Measurements from ENCODE around the gene FIBP. TPM values are rescaled to one million over a fixed set of nuclear protein-coding genes. Genes with fewer than 3 reads are reported as not detected.

Gene FIBP
- total RNA-seq, 2 donors from 2014 or later = 41.9 to 53.5 TPM

DNA sequence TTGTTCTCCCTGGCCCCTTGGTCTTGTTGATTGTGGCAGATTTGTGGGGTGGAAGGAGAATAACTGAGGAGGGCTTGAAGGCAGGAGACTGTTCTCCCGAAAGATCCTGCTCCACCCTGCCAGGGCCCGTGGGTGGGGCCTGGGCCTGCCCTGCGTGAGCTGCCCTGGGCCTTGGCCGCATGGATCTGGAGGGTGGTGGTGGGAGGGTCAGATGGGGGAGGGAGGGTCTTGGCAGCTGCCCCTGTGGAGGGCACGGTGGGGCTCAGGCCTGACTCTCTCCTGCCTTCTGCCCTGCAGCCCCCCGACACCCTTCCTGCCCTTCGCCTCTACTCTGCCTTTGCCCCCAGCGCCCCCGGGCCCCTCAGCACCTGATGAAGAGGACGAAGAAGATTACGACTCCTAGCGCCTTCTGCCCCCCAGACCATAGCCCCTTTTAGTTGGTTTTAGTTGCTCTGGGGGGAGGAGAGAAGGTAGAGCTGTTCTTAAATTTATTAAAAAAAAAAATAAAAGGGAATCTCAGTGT, 32.8 kb upstream of the FIBP start:
- intact Hi-C loops (cut with DNase I) = no loop called here
- DNase-seq = no peak
- Histone ChIP-seq H3K27me3 (no peaks in the 10 kb centered on the region), H3K27ac (no peak overlapping the region), H3K9ac (ENCODE audit: low read depth in 2 of 2, low read length in 2 of 2) (no peak overlapping the region), H3K36me3 (no peaks in the 10 kb centered on the region), H3K4me1 (peaks cover 22% of the 10 kb centered on the region), H3K4me3 (no peak overlapping the region), H3K9me3 (no peaks in the 10 kb centered on the region)
- TF ChIP-seq, protein P1, sequence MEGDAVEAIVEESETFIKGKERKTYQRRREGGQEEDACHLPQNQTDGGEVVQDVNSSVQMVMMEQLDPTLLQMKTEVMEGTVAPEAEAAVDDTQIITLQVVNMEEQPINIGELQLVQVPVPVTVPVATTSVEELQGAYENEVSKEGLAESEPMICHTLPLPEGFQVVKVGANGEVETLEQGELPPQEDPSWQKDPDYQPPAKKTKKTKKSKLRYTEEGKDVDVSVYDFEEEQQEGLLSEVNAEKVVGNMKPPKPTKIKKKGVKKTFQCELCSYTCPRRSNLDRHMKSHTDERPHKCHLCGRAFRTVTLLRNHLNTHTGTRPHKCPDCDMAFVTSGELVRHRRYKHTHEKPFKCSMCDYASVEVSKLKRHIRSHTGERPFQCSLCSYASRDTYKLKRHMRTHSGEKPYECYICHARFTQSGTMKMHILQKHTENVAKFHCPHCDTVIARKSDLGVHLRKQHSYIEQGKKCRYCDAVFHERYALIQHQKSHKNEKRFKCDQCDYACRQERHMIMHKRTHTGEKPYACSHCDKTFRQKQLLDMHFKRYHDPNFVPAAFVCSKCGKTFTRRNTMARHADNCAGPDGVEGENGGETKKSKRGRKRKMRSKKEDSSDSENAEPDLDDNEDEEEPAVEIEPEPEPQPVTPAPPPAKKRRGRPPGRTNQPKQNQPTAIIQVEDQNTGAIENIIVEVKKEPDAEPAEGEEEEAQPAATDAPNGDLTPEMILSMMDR (IDR thresholded peaks at IDR 0.05) = no peak

DNA sequence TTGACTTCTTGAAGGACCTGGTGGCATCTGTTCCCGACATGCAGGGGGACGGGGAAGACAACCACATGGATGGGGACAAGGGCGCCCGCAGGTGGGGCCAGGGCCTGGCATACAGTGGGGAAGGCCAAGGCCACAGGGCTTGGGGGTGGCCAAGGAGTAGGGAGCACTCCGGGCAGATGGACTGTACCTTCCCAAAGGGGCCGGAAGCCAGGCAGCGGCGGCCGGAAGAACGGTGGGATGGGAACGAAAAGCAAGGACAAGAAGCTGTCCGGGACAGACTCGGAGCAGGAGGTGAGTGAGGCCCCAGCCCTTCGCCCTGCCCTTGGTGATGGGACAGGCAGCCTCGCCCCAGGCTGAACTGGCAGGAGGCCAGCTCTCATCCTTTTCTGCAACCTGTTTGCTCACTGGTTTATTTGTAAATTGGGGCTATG, 32.1 kb upstream of the FIBP start:
- Histone ChIP-seq H3K9ac (ENCODE audit: low read depth in 2 of 2, low read length in 2 of 2) (peak overlapping the region; percentile 70 to 81), H3K27me3 (no peaks in the 10 kb centered on the region), H3K9me3 (no peaks in the 10 kb centered on the region), H3K4me3 (peak overlapping the region; percentile 98), H3K36me3 (no peaks in the 10 kb centered on the region), H3K4me1 (peaks cover 23% of the 10 kb centered on the region), H3K27ac (no peak overlapping the region)
- intact Hi-C loops (cut with DNase I) = no loop called here
- DNase-seq = peak; percentile 41
- TF ChIP-seq, protein P1 (IDR thresholded peaks at IDR 0.05) = no peak

DNA sequence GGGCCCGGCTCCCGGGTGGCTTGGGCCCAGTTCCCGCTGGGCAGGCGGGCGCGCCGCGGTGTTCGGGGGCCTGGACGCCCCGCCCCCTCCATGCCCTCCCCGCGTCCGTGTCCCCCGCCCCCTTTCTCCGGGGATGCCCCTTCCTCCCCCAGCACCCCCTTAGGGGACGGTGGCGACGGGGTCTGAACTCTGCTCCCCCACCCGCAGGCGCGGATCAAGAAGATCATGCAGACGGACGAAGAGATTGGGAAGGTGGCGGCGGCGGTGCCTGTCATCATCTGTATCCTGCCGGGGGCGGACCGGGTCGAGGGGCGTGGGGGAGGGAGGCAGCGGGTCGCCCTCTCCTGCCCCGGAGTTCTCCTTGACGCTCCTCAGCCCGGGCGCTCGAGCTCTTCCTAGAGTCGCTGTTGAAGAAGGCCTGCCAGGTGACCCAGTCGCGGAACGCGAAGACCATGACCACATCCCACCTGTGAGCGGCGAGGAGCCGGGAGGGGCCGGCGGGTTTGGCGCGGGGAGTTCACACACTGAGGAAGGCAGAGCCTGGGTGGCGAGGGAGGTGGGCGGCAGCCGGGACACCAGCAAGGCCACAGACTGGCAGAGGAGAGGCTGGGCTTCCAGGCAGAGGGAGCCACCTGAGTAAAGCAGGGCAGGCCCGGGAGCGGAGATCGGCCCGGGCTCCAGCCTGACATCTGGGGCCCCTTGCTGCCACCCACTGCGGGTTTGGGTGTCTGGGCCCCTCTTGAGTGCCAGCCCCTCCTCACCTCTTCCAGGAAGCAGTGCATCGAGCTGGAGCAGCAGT, 31.5 kb upstream of the FIBP start:
- peak overlapping the region; percentile 87 for H3K27ac ChIP-seq
- H3K4me3 ChIP-seq = peak overlapping the region; percentile 98
- H3K36me3 ChIP-seq = no peaks in the 10 kb centered on the region
- no peaks in the 10 kb centered on the region for H3K27me3 ChIP-seq
- H3K9ac ChIP-seq (ENCODE audit: low read depth in 2 of 2, low read length in 2 of 2) = peak overlapping the region; percentile 70 to 81
- H3K9me3 ChIP-seq = no peaks in the 10 kb centered on the region
- DNase-seq = no peak
- peaks cover 26% of the 10 kb centered on the region for H3K4me1 ChIP-seq
- TF ChIP-seq, protein P1 (IDR thresholded peaks at IDR 0.05) = no peak
- intact Hi-C loops (cut with DNase I) = no loop called here

DNA sequence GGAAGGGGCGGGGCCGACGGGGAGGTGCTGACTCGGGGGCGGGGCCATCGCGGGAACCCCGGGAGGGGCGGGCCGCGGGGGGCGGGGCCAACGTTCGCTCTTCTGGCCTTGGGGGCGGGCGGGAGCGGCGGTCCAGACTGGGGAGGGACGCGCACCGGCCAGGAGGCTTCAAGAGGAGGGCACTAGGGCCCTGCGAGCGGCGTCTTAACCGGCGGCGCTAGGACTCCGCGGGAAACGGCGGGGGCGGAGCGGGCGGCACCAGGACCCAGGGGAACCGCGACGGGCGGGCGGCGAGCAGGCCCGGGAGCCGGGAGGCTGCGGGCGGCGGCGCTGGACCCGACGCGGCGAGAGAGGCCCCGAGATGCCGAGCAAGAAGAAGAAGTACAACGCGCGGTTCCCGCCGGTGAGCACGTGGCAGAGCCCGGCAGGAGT, 30.9 kb upstream of the FIBP start, which contains the start of gene DRAP1:
TSS of gene DRAP1 (plus strand) at position 286 of the 432 bp plus-strand sequence. CDS start at position 362, 76 bp downstream.
- H3K4me3 ChIP-seq = peak within 1 kb of the TSS; percentile 98
- peak; percentile 98 for DNase-seq
- peak within 1 kb of the TSS; percentile 87 for H3K27ac ChIP-seq
- intact Hi-C loops (cut with DNase I) = no loop called here
- H3K4me1 ChIP-seq = peaks cover 26% of the 10 kb centered on the region
- TF ChIP-seq, protein P1 (IDR thresholded peaks at IDR 0.05) = no peak
- H3K9ac ChIP-seq (ENCODE audit: low read depth in 2 of 2, low read length in 2 of 2) = peak within 1 kb of the TSS; percentile 70 to 94
- no peaks in the 10 kb centered on the region for H3K27me3 ChIP-seq
- H3K9me3 ChIP-seq = no peaks in the 10 kb centered on the region
- no peaks in the 10 kb centered on the region for H3K36me3 ChIP-seq

DNA sequence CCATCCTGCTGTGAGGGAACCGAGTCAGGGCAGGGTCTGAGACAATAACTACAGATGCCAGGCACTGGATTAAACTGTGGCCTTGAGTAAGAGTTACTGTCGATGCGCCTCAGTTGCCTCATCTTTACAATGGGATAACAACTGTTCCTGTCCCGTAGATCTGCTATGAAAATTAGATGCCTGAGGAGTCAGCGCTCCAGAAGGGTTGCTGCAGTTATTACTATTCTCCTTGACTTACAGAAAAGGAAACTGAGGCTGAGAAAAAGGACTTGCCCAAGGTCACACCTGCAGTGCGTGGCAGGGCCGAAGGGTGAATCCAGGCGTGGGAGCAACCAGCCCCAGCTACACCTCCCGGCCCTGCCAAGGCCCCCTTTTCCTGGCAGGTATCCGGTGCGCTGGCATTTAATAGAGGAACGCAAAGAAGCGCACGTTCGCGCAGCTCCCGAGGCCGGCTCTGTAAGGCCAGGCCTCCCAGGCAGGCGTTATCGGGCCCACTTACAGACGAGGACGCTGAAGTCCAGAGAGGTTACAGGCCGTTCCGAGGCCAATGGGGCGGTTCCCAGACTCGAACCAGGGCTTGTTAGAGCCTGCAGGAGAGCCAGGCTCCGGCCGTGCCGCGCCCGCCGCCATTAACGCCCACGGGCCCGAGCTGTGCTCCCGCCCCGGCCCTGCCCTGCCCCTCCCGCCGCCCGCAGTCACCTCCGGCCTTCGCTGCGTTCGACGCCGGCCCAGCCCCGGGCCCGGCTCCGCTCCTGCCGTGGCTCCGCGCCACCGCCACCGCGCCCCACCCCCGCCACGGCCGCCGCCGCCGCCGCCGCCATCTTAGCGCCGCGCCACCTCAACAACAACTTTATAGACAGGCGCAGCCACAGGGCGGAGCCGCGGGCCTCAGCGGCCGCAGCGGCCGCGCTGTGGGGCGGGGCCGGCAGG, 30.2 kb upstream of the FIBP start, which contains the start of gene C11orf68:
TSS of gene C11orf68 (minus strand) at position 852 of the 930 bp plus-strand sequence. CDS start at position 821, 31 bp downstream.
- Histone ChIP-seq H3K27me3 (no peaks in the 10 kb centered on the region), H3K4me1 (peaks cover 26% of the 10 kb centered on the region), H3K36me3 (no peaks in the 10 kb centered on the region), H3K9me3 (no peaks in the 10 kb centered on the region), H3K27ac (peak within 1 kb of the TSS; percentile 87), H3K9ac (ENCODE audit: low read depth in 2 of 2, low read length in 2 of 2) (peak within 1 kb of the TSS; percentile 70 to 94), H3K4me3 (peak within 1 kb of the TSS; percentile 98)
- no peak for DNase-seq
- TF ChIP-seq, protein P1 (IDR thresholded peaks at IDR 0.05) = no peak
- intact Hi-C loops (cut with DNase I) = no loop called here
